ENCODE data around the gene MXD1. TPM values are rescaled to one million over a fixed set of nuclear protein-coding genes. Genes with fewer than 3 reads are reported as not detected.

MXD1 gene
- total RNA-seq, 2 donors from 2014 or later, result 4.2 to 8.0 TPM

GRCh38 chr2:69969126-69969983 lies 54.4 kb downstream of the MXD1 start:
- no peak overlapping the region for H3K27ac ChIP-seq
- no peak for TF ChIP-seq POLR2A (IDR thresholded peaks at IDR 0.05)
- no peak for DNase-seq (ENCODE audit: low spot score)
- no peaks in the 10 kb centered on the region for H3K27me3 ChIP-seq (replicated peaks; ENCODE audit: insufficient read depth)
- H3K4me1 ChIP-seq (replicated peaks), result no peaks in the 10 kb centered on the region
- H3K9me3 ChIP-seq, result no peaks in the 10 kb centered on the region
- intact Hi-C loops (cut with DNase I), result no loop called here
- 90% methylated on average over 16 of the region's 16 CpGs for WGBS
- H3K4me3 ChIP-seq, result no peak overlapping the region
- no peaks in the 10 kb centered on the region for H3K36me3 ChIP-seq

- TF ChIP-seq POLR2A (IDR thresholded peaks at IDR 0.05) (no peak), CTCF (IDR thresholded peaks at IDR 0.05) (no peak), POLR2AphosphoS5 (IDR thresholded peaks at IDR 0.05) (no peak)
- intact Hi-C loops (cut with DNase I), result no loop called here
- 79% methylated on average over 4 of the region's 4 CpGs for WGBS
- Histone ChIP-seq H3K4me3 (no peak overlapping the region), H3K36me3 (no peaks in the 10 kb centered on the region), H3K4me1 (replicated peaks) (no peaks in the 10 kb centered on the region), H3K27ac (no peak overlapping the region), H3K27me3 (replicated peaks; ENCODE audit: insufficient read depth) (no peaks in the 10 kb centered on the region), H3K9me3 (no peaks in the 10 kb centered on the region)
- DNase-seq (ENCODE audit: low spot score), result no peak
Measured at GRCh38 chr2:69969991-69970390, 55.1 kb downstream of the MXD1 start.

GRCh38 chr2:69972822-69973221 lies 57.9 kb downstream of the MXD1 start:
- no peaks in the 10 kb centered on the region for H3K36me3 ChIP-seq
- no peak overlapping the region for H3K4me3 ChIP-seq
- H3K27ac ChIP-seq, result no peak overlapping the region
- no peaks in the 10 kb centered on the region for H3K27me3 ChIP-seq (replicated peaks; ENCODE audit: insufficient read depth)
- TF ChIP-seq CTCF (IDR thresholded peaks at IDR 0.05), result no peak
- no peak for TF ChIP-seq POLR2A (IDR thresholded peaks at IDR 0.05)
- TF ChIP-seq POLR2AphosphoS5 (IDR thresholded peaks at IDR 0.05), result no peak
- intact Hi-C loops (cut with DNase I), result no loop called here
- H3K9me3 ChIP-seq, result no peaks in the 10 kb centered on the region
- no peaks in the 10 kb centered on the region for H3K4me1 ChIP-seq (replicated peaks)
- DNase-seq (ENCODE audit: low spot score), result no peak
- 83% methylated on average over 1 of the region's 1 CpG for WGBS

- 71% methylated on average over 4 of the region's 4 CpGs for WGBS
Measured at GRCh38 chr2:69973335-69973735, 58.4 kb downstream of the MXD1 start.

More at GRCh38 chr2:69973335-69973735, 58.4 kb downstream of the MXD1 start:
- Histone ChIP-seq H3K27ac (no peak overlapping the region), H3K27me3 (replicated peaks; ENCODE audit: insufficient read depth) (no peaks in the 10 kb centered on the region), H3K36me3 (no peaks in the 10 kb centered on the region), H3K4me1 (replicated peaks) (no peaks in the 10 kb centered on the region), H3K9me3 (no peaks in the 10 kb centered on the region), H3K4me3 (no peak overlapping the region)
- TF ChIP-seq CTCF (IDR thresholded peaks at IDR 0.05) (no peak), POLR2A (IDR thresholded peaks at IDR 0.05) (no peak), POLR2AphosphoS5 (IDR thresholded peaks at IDR 0.05) (no peak)
- intact Hi-C loops (cut with DNase I), result no loop called here
- DNase-seq (ENCODE audit: low spot score), result no peak

All from prostate gland (tissue), 2 donors.